HUES64 (cell line): Measurements from ENCODE around the gene EEIG1. TPM values are rescaled to one million over a fixed set of nuclear protein-coding genes. Genes with fewer than 3 reads are reported as not detected.
"Not testable (repeated sequence)": the region's sequence is repeated elsewhere in the genome, so short reads cannot be mapped to it uniquely, and the experiment has no call there.

Experiments used
- H3K27ac ChIP-seq: 2 replicates; pipeline ENCODE4 v1.7.0; 2013; ENCODE audit warnings: low read depth, low read length, inconsistent platforms
- H3K27me3 ChIP-seq: 2 replicates; pipeline ENCODE4 v1.6.1; 2013; ENCODE audit warnings: mild to moderate bottlenecking, low read length; ENCODE audit not compliant: insufficient read depth
- H3K36me3 ChIP-seq: 2 replicates; pipeline ENCODE4 v1.6.1; 2013; ENCODE audit warnings: mild to moderate bottlenecking, low read length; ENCODE audit not compliant: insufficient read depth
- H3K4me1 ChIP-seq: 2 replicates; pipeline ENCODE4 v1.6.1; 2013; ENCODE audit warnings: mild to moderate bottlenecking, low read length, moderate library complexity; ENCODE audit not compliant: insufficient read depth
- H3K4me3 ChIP-seq: 2 replicates; pipeline ENCODE4 v1.5.1; 2013; ENCODE audit warnings: mild to moderate bottlenecking, low read length, moderate library complexity
- H3K9ac ChIP-seq: 2 replicates; pipeline ENCODE4 v1.6.1; 2013; ENCODE audit warnings: mild to moderate bottlenecking, low read depth, low read length
- H3K9me3 ChIP-seq: 2 replicates; pipeline ENCODE4 v1.6.1; 2013; ENCODE audit warnings: low read depth, low read length; ENCODE audit not compliant: insufficient read depth
- WGBS: fragments of 150-250, 120-280 bp; methylation state at CpG from one replicate; pipeline ENCODE4 v1.1.7; 2013; ENCODE audit warnings: missing lambda C conversion rate; 5-methylcytosine and 5-hydroxymethylcytosine counted together
- polyA plus RNA-seq, 2 experiments: library from polyadenylated mRNA; stranded (reverse); fragments of 50-300 nt; gene quantifications; one replicate each; pipeline ENCODE4 v1.2.3, GENCODE V29; 2013

The EEIG1 gene
- polyA plus RNA-seq (2013, experiment 1 of 2): 17.5 TPM
- polyA plus RNA-seq (2013, experiment 2 of 2): 17.8 TPM

- WGBS: 2% methylated on average over 93 of the region's 93 CpGs
- peaks cover 25% of the 10 kb centered on the region for H3K4me1 ChIP-seq
- H3K4me3 ChIP-seq: peak within 1 kb of the TSS; percentile 76
- no peaks in the 10 kb centered on the region for H3K36me3 ChIP-seq
- peak within 1 kb of the TSS; percentile 93 for H3K27ac ChIP-seq
- H3K27me3 ChIP-seq: no peaks in the 10 kb centered on the region
- peak within 1 kb of the TSS; percentile 78 for H3K9ac ChIP-seq
- no peaks in the 10 kb centered on the region for H3K9me3 ChIP-seq
Observed at GRCh38 chr9:127980706-127981558, at the start of gene EEIG1. TSS of gene EEIG1 (minus strand) at chr9:127980989. CDS start at chr9:127980137, 852 bp downstream.

GRCh38 chr9:128027705-128028104 lies 46.9 kb upstream of the EEIG1 start:
- Histone ChIP-seq H3K27ac (no peak overlapping the region), H3K4me1 (no peaks in the 10 kb centered on the region), H3K9ac (no peak overlapping the region), H3K4me3 (no peak overlapping the region), H3K36me3 (no peaks in the 10 kb centered on the region), H3K27me3 (no peaks in the 10 kb centered on the region), H3K9me3 (no peaks in the 10 kb centered on the region)
- WGBS: 89% methylated on average over 4 of the region's 4 CpGs

- Histone ChIP-seq H3K36me3 (no peaks in the 10 kb centered on the region), H3K9me3 (no peaks in the 10 kb centered on the region), H3K9ac (no peak overlapping the region), H3K27ac (no peak overlapping the region; the same call in 1 of the 2 replicates), H3K27me3 (no peaks in the 10 kb centered on the region), H3K4me1 (no peaks in the 10 kb centered on the region), H3K4me3 (no peak overlapping the region)
- 85% methylated on average over 11 of the region's 11 CpGs for WGBS
Observed at GRCh38 chr9:128026773-128027541, 46.2 kb upstream of the EEIG1 start.

- Histone ChIP-seq H3K4me1 (no peaks in the 10 kb centered on the region), H3K27me3 (no peaks in the 10 kb centered on the region), H3K9me3 (no peaks in the 10 kb centered on the region), H3K36me3 (no peaks in the 10 kb centered on the region), H3K9ac (no peak overlapping the region), H3K4me3 (no peak overlapping the region), H3K27ac (no peak overlapping the region)
- 93% methylated on average over 12 of the region's 12 CpGs for WGBS
Observed at GRCh38 chr9:128026255-128026772, 45.5 kb upstream of the EEIG1 start.

GRCh38 chr9:128025736-128026135 lies 44.9 kb upstream of the EEIG1 start:
- H3K27ac ChIP-seq: no peak overlapping the region
- no peak overlapping the region for H3K4me3 ChIP-seq
- H3K36me3 ChIP-seq: no peaks in the 10 kb centered on the region
- 79% methylated on average over 4 of the region's 4 CpGs for WGBS
- no peaks in the 10 kb centered on the region for H3K4me1 ChIP-seq
- no peak overlapping the region for H3K9ac ChIP-seq
- no peaks in the 10 kb centered on the region for H3K9me3 ChIP-seq
- no peaks in the 10 kb centered on the region for H3K27me3 ChIP-seq

GRCh38 chr9:128024761-128025308 lies 44.0 kb upstream of the EEIG1 start:
- Histone ChIP-seq H3K4me1 (no peaks in the 10 kb centered on the region), H3K36me3 (no peaks in the 10 kb centered on the region), H3K9me3 (no peaks in the 10 kb centered on the region), H3K9ac (no peak overlapping the region), H3K27me3 (no peaks in the 10 kb centered on the region), H3K4me3 (no peak overlapping the region), H3K27ac (no peak overlapping the region)
- 91% methylated on average over 4 of the region's 5 CpGs for WGBS

GRCh38 chr9:128023671-128024070 lies 42.9 kb upstream of the EEIG1 start:
- 92% methylated on average over 10 of the region's 12 CpGs for WGBS
- H3K36me3 ChIP-seq, H3K27ac ChIP-seq, H3K27me3 ChIP-seq, H3K4me3 ChIP-seq, H3K4me1 ChIP-seq, H3K9me3 ChIP-seq, H3K9ac ChIP-seq: not testable (repeated sequence)

GRCh38 chr9:128022886-128023285 lies 42.1 kb upstream of the EEIG1 start:
- Histone ChIP-seq H3K36me3 (no peaks in the 10 kb centered on the region), H3K27me3 (no peaks in the 10 kb centered on the region), H3K9ac (no peak overlapping the region), H3K9me3 (no peaks in the 10 kb centered on the region), H3K4me3 (no peak overlapping the region), H3K4me1 (no peaks in the 10 kb centered on the region), H3K27ac (no peak overlapping the region)
- 89% methylated on average over 2 of the region's 2 CpGs for WGBS

- 50% methylated on average over 1 of the region's 1 CpG for WGBS
- H3K9me3 ChIP-seq: no peaks in the 10 kb centered on the region
- H3K9ac ChIP-seq: no peak overlapping the region
- no peaks in the 10 kb centered on the region for H3K36me3 ChIP-seq
- H3K27me3 ChIP-seq: no peaks in the 10 kb centered on the region
- H3K27ac ChIP-seq: no peak overlapping the region
- no peak overlapping the region for H3K4me3 ChIP-seq
- no peaks in the 10 kb centered on the region for H3K4me1 ChIP-seq
Observed at GRCh38 chr9:128021098-128021497, 40.3 kb upstream of the EEIG1 start.

GRCh38 chr9:128020692-128021091 lies 39.9 kb upstream of the EEIG1 start:
- Histone ChIP-seq H3K27me3 (no peaks in the 10 kb centered on the region), H3K36me3 (no peaks in the 10 kb centered on the region), H3K27ac (no peak overlapping the region), H3K9me3 (no peaks in the 10 kb centered on the region), H3K9ac (no peak overlapping the region), H3K4me1 (no peaks in the 10 kb centered on the region), H3K4me3 (no peak overlapping the region)
- WGBS: 81% methylated on average over 4 of the region's 4 CpGs

GRCh38 chr9:128015696-128016095 lies 34.9 kb upstream of the EEIG1 start:
- Histone ChIP-seq H3K36me3 (no peaks in the 10 kb centered on the region), H3K4me1 (no peaks in the 10 kb centered on the region), H3K27me3 (no peaks in the 10 kb centered on the region), H3K9me3 (no peaks in the 10 kb centered on the region), H3K9ac (no peak overlapping the region), H3K27ac (no peak overlapping the region), H3K4me3 (no peak overlapping the region)
- WGBS: 90% methylated on average over 5 of the region's 5 CpGs
